GM19372 (cell line): Measurements from ENCODE around the gene NPHP1.
"Not testable (repeated sequence)": the region's sequence is repeated elsewhere in the genome, so short reads cannot be mapped to it uniquely, and the experiment has no call there.

Experiments used
- ATAC-seq: cut with Tn5 transposase; IDR thresholded peaks from one replicate; pipeline ENCODE4 v1.9.1; 2021; ENCODE audit warnings: mild to moderate bottlenecking, low read depth, moderate library complexity; ENCODE audit not compliant: unreplicated experiment

The NPHP1 gene

DNA sequence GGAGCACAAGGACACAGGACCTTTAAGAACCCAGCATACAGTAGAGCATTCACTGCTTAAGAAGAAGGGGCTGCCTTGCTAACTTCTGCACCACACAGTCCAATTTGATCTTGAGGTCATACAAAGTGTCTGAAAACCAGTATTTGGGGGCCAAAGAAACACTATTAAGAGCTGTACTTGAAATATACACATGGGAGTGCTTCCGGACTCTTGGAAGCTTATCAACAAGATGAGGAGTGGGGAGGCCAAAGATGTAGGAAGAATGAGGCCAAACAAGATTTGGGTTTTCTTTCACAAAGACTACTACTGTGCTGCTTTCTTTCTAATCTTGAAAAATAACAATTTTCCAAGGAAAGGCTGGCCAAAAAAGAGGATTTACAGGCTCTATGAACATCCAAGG lies 64.4 kb downstream of the NPHP1 start:
- ATAC-seq: no peak

DNA sequence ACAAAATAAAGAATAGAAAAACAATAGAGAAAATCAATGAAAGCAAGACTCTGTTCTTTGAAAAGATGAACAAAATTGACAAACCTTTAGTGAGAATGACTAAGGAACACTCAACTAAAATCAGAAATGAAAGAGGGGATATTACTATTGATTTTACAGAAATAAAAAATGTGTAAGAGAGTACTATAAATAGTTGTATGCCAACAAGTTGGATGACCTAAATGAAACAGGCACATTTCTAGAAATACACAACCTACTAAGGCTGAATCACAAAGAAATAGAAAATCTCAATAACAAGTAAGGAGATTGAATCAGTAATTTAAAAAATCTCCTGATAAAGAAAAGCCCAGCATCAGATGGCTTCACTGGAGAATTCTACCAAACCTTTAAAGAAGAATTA lies 70.8 kb downstream of the NPHP1 start:
- no peak for ATAC-seq

DNA sequence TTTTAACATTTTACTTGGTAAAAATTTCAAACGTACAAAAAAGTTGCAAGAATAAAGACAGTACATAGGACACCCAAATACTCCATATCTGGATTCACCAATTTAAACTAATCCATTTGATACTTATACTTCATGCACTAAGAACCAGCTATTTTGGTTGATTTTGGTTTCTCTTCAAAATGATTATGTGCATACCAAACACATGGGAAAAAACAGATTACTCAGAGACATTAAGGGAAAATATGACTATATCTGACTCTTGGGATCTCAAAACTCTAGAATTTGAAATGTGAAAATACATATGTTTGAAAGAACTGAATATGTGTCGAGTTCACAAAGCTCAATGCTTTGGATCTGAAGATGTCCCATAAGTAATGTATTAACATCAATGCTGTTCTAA lies 73.6 kb downstream of the NPHP1 start:
- ATAC-seq: no peak

DNA sequence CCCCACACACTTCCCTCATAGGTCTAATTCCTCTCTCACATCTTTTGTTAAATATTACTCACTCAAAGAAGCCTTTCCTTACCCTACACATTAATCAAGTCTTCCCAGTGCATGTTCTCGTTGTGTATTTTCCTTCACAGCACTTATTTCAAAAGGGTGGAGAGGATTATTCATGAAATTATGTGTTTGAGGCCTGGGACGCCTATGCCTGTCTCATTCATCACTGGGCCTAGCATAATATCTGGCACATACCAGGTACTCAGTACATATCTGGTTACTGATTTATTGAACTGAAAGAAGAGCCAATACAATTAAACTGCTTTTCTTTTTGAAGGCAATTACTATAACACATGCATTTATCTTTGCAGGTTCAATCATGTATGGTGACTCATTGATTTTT lies 74.1 kb downstream of the NPHP1 start:
- ATAC-seq: no peak

DNA sequence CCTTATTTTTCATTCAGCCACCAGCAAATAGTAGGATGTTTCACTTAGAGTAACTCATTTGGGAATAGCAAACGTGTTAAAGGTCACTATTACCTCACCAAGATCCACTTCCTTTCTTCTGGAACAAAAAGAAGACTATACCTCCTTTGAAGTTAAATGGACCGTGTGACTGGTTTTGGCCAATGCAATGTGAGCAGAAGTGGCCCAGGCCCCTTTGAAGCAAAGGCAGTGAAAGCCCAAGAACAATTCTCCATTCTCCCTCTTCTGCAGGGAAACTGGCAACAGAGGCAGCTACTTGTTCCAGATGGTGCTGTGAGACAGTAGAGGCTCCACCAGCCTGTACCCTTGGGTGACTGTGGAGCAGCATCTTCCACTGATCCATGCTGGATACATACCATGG lies 77.9 kb downstream of the NPHP1 start:
- no peak for ATAC-seq

DNA sequence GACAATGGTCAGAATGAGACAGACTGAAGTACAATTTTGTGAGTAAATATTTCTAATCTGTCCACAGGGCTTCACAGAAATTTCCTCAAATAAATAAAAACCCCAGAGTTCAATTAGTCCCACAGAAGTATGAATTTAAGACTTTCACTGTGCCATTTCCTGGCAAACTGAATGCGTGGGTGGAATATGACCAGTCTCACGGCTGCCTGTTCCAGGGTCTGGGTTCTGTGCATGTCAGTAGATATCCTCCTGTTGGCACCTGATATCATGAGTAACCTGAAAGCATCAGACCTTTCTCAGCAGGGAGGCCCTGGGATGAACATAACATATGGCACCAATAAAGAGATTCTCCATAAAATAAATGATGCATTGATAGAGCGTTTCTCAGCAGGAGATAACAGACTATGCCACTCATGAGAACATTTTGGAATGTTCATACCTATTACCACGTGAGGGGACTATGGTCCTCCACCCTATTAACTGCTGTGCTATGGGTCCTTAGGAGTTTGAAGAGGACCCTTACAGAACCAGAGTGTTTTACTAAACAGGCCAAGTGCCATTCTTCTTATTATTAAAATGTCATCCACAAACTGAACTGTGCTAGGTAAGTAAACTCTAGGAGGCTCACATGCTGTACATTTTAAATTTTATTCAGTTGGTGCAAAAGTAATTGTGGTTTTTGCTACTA lies 78.6 kb downstream of the NPHP1 start:
- no peak for ATAC-seq

DNA sequence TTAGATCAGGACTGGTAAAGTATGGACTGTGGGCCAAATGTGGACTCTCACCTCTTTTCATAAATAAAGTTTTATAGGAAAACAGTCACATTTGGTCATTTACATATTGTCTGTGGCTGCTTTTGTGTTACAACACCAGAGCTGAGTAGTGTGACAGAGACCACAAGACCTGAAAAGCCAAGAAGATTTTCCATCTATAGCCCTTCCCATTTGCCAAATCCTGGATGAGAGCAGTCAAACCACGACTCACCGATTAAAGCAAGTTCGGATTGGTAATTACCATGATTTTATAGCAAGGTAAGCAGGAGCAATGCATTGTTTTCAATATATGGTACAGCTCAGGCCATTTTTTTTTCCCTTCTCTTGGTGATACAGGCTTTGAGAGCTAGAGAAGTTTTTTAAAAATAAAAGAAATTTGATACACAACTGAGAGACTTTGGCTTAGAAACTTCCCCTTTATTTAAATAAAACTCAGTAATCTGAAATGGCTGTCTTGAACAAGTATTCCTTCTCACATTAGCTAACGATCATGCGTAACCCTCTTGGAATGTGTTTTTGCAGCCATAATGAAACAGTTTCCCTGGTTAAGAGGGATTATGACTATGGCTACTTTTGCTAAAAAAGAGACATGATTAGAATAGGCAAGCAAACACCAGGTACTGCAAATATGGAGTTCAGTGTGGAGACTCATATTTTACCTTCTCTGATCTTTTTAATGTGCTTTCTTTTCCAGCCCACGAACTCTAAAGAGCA lies 79.7 kb downstream of the NPHP1 start:
- no peak for ATAC-seq

DNA sequence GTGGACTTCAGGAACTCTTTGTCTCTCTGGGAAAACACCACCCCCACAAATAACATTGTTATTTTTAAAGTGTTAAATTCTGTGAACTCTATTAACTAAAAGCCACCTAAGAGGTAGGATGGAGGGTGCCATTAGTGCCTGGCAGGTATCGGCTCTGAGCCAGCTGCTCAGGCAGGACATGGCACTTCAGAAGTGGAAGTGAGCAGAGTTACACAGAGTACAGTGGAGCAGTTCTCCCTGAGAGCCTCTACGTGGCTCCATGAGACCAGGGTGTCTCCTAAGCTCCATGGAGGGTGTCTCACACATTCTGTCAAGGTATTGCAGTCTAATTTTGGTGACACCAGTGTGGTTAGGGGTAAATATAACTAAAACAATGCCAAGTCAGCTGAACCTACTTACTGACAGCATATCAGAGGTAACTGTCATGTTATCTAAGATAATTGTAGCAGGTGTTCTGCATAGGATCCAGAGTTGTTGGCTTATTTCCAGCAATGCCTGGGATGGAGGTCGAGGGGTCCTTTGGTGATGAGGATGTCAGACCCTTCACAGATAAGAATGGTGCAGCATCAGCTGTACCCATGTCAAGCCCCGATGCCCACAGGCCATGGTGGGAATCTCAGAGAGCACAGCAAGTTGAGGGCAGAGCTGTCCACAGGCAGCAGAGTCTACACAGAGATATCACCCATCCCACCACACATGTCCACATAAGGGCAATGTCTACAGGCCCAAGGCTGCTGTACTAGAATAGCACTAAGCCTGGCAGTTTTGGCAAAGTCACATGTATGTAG lies 80.6 kb downstream of the NPHP1 start:
- no peak for ATAC-seq

DNA sequence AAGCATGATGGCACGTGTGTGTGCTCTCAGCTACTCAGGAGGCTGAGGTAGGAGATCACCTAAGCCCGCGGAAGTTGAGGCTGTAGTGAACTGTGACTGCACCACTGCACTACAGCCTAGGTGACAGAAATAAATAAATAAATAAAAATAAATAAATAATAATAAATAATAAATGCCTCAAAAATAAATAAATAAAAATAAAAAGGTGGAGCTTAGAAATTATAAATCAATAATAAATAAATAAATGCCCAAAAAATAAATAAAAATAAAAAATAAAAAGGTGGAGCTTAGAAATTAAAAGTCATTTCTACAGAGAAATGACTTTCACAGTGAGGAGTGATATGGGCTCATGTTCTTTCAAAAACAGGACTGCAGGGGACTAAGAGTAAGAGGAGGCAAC lies 83.2 kb downstream of the NPHP1 start:
- ATAC-seq: no peak

DNA sequence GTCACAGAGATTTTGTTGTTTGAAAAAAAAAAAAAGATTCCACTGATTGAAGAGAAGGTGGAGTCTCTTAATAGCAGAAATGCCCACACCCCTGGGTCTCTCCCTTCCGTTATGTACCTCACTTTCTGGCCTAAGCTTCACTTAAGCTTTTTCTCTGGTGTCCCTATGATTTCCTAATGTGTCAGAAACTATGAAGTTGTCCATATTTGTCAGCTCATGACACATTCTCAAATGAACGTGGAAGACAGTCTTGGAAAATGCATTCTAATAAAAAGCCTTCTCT lies 83.8 kb downstream of the NPHP1 start:
- ATAC-seq: no peak

DNA sequence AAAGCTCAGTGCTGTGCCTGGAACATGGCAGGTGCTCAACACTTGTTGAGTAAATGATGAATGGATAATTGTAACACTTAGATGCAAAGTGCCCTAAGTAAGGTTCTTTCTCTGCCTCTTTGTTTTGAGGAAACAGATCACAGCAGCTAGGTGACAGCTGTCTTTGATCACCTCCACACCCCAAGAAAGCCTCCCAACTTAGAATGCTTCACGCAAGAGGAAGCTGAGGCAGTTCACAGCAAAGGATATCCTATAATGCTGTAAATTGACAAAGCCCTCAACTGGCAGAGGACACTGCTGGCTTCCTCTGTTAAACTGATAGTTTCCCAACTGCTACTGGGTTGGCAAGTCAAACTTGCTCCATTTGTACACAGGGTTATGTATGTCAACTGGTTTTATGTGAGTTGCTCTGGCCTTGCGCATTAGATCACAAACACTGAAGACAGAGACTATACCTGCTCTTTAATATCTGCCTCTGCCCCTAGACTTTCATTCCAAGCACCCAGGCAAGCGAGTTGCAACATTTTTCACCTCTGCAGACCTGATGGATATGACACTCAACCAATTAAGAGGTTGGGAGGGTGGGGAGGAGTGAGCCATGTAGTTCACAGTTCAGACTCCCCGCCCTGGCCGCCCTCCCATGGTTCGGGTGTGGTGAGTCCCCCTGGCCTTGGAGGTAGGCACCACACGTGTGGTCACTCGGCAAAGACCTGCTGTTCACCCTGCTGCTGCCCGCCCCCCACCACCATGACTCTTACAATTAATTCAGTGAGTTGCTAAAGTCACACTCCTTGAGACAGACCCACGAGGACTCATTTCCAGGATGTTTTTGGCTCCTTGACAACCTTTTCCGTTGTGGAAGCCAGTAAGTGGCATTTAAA lies 84.4 kb downstream of the NPHP1 start:
- ATAC-seq: no peak

DNA sequence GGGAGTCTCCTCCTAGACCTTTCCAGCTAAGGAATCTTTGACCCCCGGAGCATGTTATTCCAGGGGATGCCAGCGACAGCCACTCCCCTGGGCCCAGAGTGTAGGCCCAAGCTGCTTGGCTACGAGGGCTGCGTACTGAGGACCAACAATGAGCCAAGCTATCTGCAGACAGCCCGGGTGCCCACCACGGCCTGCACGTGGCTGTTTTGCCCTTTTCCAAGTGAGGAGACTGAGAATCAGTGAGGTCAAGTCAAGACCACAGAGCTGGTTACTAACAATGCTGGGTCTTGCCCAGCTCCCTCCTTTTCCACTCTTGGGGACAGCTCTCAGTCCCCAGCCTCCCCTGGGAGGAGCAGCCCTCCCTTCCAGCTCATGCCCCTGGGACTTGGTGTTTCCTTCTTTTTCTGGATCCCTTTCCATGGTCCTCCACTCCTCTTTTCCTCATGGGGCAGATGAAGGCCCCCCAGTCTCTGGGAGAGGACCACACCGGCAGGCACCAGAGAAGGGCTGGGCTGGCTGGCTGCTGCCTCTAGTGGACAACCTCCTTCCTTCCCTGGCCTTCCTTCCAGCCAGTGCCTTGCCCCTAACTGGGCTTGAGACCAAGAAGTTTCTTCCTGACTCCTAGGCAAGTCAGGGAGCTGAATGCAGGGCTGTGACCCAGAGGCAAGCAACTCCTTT lies 88.6 kb downstream of the NPHP1 start:
- no peak for ATAC-seq

DNA sequence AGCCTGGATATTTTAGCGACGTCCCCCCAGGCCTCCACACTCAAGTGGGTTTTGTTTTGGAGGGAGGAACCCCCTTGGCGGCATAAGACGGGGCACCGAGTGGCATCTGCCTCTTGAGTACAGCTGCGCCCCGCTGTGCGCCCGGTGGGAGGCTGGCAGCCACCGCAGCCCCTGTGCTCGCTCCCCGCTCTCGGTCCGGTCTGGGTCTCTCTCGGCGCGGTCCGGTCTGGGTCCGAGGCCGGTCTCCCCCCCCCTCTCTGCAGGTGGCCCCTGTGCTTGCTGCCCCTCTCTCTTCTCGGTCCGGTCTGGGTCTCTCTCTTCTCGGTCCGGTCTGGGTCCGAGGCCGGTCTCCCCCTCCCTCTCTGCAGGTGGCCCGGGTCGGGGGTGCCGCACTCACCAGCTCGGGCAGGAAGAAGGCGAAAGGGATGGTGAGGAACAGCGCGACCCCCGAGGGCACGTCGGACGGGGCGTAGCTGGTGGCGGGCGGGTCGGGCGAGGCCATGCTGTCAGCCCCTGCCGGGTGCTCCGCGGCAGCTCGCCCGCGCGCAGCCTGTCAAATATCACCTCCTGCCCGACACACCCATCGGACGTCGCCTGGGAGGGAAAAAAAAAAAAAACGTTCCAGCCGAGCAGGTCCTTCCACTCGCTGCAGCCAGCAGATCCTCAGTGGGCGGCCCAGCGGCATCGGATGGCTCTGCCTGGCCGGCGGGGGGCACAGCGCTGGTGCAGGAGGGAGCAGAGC lies 89.4 kb downstream of the NPHP1 start, which contains the start of gene MALL:
TSS of gene MALL (minus strand) at position 532 of the 742 bp plus-strand sequence. CDS start at position 502, 30 bp downstream.
- no peak for ATAC-seq

DNA sequence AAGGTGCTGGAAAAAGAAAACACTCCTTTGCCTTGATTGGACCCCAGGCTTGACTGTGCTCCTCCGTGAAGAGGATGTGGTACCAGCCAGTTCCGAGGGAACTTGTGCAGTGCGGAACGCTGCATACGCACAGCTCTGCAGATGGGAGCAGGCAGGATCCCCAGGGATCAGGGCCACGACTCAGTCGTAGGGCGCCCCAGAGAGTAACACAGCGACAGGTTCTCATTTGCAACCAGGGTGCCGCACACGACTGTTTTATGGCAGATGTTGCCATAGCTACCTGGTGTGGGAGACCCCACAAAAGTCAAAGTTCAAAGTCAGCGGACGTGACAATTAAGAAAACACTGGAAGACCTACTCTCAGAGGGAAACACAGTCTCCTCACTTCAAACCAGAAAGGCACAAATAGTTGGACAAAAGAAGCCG lies 90.0 kb downstream of the NPHP1 start:
- no peak for ATAC-seq

DNA sequence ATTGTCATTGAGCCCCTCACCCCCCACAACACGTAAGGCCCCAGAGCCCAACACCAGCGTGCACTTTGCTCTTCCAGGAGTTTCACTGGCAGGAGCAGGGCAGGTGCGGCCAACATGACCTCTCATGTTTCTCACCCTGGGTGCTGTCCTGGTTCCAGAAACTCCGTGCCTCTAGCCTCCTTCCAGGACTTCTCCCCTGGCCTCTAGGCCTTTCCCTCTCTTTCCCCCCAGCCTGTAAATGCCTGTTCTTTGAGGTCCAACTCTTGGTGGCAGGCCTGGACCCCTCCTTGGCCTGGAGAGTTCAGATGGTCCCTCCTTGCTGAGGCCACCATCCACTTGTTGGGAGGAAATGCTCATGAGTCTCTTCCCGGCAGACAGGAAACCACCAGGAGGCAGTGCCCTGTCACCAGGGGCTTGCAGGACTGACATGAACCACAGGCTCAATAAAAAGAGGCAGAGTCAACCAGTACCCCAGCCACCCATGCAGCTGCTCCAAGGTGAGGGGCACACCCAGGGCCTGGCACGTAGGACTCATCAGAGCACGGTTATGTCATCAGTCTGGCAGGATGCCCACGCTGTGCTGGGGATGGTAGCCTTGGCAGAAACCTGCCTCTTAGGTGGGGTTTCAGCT lies 90.7 kb downstream of the NPHP1 start:
- ATAC-seq: no peak

DNA sequence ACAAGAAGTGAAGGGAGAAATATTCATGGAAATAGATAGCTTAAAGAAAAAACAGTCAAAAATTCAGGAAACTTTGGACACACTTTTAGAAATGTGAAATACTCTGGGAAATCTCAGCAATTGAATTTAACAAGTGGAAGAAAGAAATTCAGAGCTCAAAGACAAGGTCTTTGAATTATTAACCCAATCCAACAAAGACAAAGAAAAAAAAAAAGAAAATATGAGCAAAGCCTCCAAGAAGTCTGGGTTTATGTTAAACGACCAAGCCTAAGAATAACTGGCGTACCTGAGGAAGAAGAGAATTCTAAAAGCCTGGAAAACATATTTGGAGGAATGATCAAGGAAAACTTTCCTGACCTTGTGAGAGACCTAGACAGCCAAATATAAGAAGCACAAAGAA lies 96.5 kb downstream of the NPHP1 start:
- ATAC-seq: not testable (repeated sequence)

DNA sequence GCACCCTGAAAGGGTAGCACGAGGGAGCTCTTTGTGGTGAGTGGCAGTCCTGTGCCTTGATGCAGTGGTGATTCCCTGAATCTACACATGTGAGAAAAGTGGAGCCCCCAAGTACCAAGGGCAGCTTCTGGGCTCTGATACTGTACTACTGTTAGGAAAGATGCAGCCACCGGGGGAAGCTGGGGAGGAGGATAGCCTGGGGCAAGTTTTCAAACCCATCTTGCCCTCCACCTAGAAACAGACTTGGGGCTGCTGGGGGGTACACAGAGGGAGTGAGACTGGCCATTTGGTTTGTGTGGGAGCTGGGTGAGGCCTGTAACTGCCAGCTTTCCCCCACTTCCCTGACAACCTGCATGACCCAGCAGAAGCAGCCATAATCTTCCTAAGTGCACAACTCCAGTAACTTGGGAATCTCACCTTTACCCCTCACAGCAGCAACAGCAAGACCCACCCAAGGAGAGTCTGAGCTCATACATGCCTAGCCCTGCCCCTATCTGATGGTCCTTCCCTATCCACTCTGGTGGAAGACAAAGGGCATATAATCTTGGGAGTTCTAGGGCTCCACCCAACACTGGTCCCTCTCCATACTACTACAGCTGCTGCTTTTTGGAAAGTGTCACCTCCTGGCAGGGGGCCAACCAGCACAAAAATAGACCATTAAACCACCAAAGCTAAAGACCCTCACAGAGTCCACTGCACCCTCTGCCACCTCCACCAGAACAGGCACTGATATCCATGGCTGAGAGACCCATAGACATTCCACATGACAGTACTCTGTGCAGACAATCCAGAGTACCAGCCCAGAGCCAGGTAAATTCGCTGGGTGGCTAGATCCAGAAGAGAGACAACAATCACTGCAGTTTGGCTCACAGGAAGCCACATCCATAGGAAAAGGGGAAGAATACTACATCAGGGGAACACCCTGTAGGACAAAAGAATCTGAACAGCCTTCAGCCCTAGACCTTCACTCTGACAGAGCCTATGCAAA lies 97.4 kb downstream of the NPHP1 start:
- ATAC-seq: no peak

DNA sequence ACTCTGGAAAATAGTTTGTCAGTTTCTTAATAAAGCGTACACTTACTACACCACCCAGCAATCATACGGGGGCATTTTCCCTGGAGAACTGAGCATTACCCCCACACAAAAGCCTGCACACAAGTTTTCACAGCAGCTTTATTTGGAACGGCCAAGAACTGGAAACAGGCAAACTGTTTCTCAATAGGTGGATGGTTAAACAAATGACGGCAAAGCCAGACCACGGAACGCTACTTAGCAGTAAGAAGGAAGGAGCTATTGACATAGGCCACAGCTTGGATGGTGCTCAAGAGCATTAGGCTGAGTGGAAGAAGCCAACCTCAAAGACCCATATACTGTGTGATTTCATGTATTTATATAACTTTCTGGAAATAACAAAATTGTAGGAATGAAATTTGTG lies 98.2 kb downstream of the NPHP1 start:
- no peak for ATAC-seq
